K562 (cell line): ENCODE results near the gene RNF113B. TPM values are rescaled to one million over a fixed set of nuclear protein-coding genes. Genes with fewer than 3 reads are reported as not detected.

Experiments used
- ATAC-seq: fragments of 200-7000 bp; cut with Tn5 transposase; 3 replicates; pipeline ENCODE4 v1.9.1; 2020; ENCODE audit warnings: moderate library complexity
- BruUV-seq: library from RNA; stranded (reverse); fragments of 400-500 nt; replicated peaks from 2 replicates; lab custom pipeline; 2021; lab: Mats Ljungman, UMichigan
- CTCF ChIA-PET: fragments of 300-600 bp; formaldehyde crosslinking; extraction: SDS; loops from one replicate; lab custom pipeline; 2021; ENCODE audit warnings: low intra/inter-chr PET ratio; lab: Yijun Ruan, JAX
- POLR2A ChIA-PET: fragments of 300-600, 350-650 bp; sonication (Branson Sonifier 250); formaldehyde crosslinking; extraction: SDS; loops from one replicate; lab custom pipeline; 2021; ENCODE audit warnings: antibody characterized with exemption, inconsistent platforms; lab: Yijun Ruan, JAX
- DNase-seq, 4 experiments: peaks; one replicate each; pipeline versions ENCODE4 v3.0.0 to v3.0.0-alpha.2; 2011 to 2018; ENCODE audit warnings: low spot score in 3 of 4, mixed read lengths in 3 of 4; ENCODE audit errors: extremely low read depth in 1 of 4
- FAIRE-seq: peaks from 2 replicates; lab custom pipeline; 2011; peaks lifted over from hg19 to GRCh38; lab: Jason Lieb, UNC
- H2AFZ ChIP-seq: 2 replicates; pipeline ENCODE4 v1.6.0; 2011; ENCODE audit warnings: low read depth, low read length, control low read depth, inconsistent platforms
- H3K27ac ChIP-seq: fragments of 200-600 bp; 3 replicates; pipeline ENCODE4 v1.8.0; 2011; ENCODE audit warnings: low read depth, mild to moderate bottlenecking, control low read depth, inconsistent platforms, low read length, moderate library complexity, mixed read lengths; ENCODE audit errors: extremely low read depth
- H3K27me3 ChIP-seq, 2 experiments: fragments of 300-600 bp in 1 of 2; 2 replicates in 1 of 2; 3 replicates in 1 of 2; pipeline versions ENCODE4 v1.6.0 to v1.8.0; 2011; ENCODE audit warnings: inconsistent platforms in 2 of 2, low read length in 2 of 2, mild to moderate bottlenecking in 1 of 2, mixed read lengths in 1 of 2, moderate library complexity in 1 of 2; ENCODE audit not compliant: control insufficient read depth in 2 of 2, insufficient read depth in 2 of 2
- H3K36me3 ChIP-seq: fragments of 300-600 bp; 3 replicates; pipeline ENCODE4 v1.8.0; 2011; ENCODE audit warnings: mild to moderate bottlenecking, low read length, inconsistent platforms; ENCODE audit not compliant: control insufficient read depth, insufficient read depth
- H3K4me1 ChIP-seq, 2 experiments: fragments of 200-600 bp in 1 of 2; replicated peaks in 1 of 2; 2 replicates in 1 of 2; 3 replicates in 1 of 2; pipeline versions ENCODE4 v1.5.1 to v1.8.0; 2011; ENCODE audit warnings: inconsistent platforms in 2 of 2, low read length in 2 of 2, mild to moderate bottlenecking in 1 of 2, mixed read lengths in 1 of 2, moderate library complexity in 1 of 2; ENCODE audit not compliant: control insufficient read depth in 2 of 2, insufficient read depth in 2 of 2
- H3K4me2 ChIP-seq: 2 replicates; pipeline ENCODE4 v1.6.1; 2011; ENCODE audit warnings: low read length, control low read depth, inconsistent platforms, mixed read lengths; ENCODE audit not compliant: insufficient read depth
- H3K4me3 ChIP-seq: fragments of 200-600 bp; sonication (generic), shearing (Covaris generic); 2 replicates; pipeline ENCODE4 v1.5.1; 2016; ENCODE audit warnings: control low read depth, inconsistent platforms
- H3K79me2 ChIP-seq: fragments of 200-600 bp; 3 replicates; pipeline ENCODE4 v1.8.0; 2011; ENCODE audit warnings: low read length, inconsistent platforms; ENCODE audit not compliant: control insufficient read depth, insufficient read depth
- H3K9ac ChIP-seq, 2 experiments: 2 replicates each; pipeline versions ENCODE4 v1.6.0 to v1.6.1; 2011; ENCODE audit warnings: low read depth in 2 of 2, low read length in 2 of 2, control low read depth in 1 of 2, inconsistent platforms in 1 of 2, mild to moderate bottlenecking in 1 of 2, mixed read lengths in 1 of 2; ENCODE audit not compliant: insufficient read depth in 1 of 2
- H3K9me1 ChIP-seq: one replicate; pipeline ENCODE4 v1.6.0; 2011; ENCODE audit warnings: inconsistent platforms, mild to moderate bottlenecking, low read length, moderate library complexity; ENCODE audit not compliant: control insufficient read depth, insufficient read depth
- H3K9me3 ChIP-seq: replicated peaks from 2 replicates; pipeline ENCODE4 v1.5.1; 2011; ENCODE audit warnings: low read depth, low read length, inconsistent platforms; ENCODE audit not compliant: control insufficient read depth, insufficient read depth
- H4K20me1 ChIP-seq: replicated peaks from 2 replicates; pipeline ENCODE4 v1.6.1; 2011; ENCODE audit warnings: low read length, inconsistent platforms, mixed read lengths; ENCODE audit not compliant: control insufficient read depth, insufficient read depth
- BRCA1 ChIP-seq, 2 experiments: fragments of 450-650 bp in 1 of 2; sonication (generic) in 1 of 2; formaldehyde crosslinking in 1 of 2; IDR thresholded peaks; 2 replicates each; pipeline versions ENCODE4 v1.5.0 to v1.6.1; 2017 to 2020; ENCODE audit warnings: mild to moderate bottlenecking in 1 of 2, missing genetic modification reagents in 1 of 2
- CHD1 ChIP-seq: fragments of 200-600 bp; sonication (generic); IDR thresholded peaks from one replicate; pipeline ENCODE4 v1.6.1; 2012; ENCODE audit warnings: mild to moderate bottlenecking, moderate library complexity, low read length, inconsistent platforms
- HMGN3 ChIP-seq: IDR thresholded peaks from 2 replicates; pipeline ENCODE4 v1.6.1; 2011; ENCODE audit warnings: borderline replicate concordance, low read depth, mild to moderate bottlenecking, mixed read lengths, low read length; ENCODE audit not compliant: insufficient read length; ENCODE audit errors: extremely low read depth
- HNRNPLL ChIP-seq: fragments of 200-400 bp; formaldehyde crosslinking; IDR thresholded peaks from 2 replicates; pipeline ENCODE4 v1.6.1; 2017; ENCODE audit warnings: low read length, low read depth, mild to moderate bottlenecking; ENCODE audit not compliant: poor library complexity, severe bottlenecking
- LARP7 ChIP-seq: fragments of 450-650 bp; IDR thresholded peaks from 2 replicates; pipeline ENCODE4 v1.6.1; 2016
- NEUROD1 ChIP-seq: fragments of 150-350 bp; IDR thresholded peaks from 2 replicates; pipeline ENCODE4 v1.6.1; 2014; ENCODE audit warnings: borderline replicate concordance, low read length, low read depth; ENCODE audit not compliant: partially characterized antibody
- NONO ChIP-seq, 2 experiments: fragments of 200-400 bp in 1 of 2; fragments of 450-650 bp in 1 of 2; formaldehyde crosslinking in 1 of 2; IDR thresholded peaks; 2 replicates each; pipeline ENCODE4 v1.6.1; 2017; ENCODE audit warnings: low read depth in 2 of 2, mild to moderate bottlenecking in 2 of 2, moderate library complexity in 2 of 2, low read length in 1 of 2
- PHB2 ChIP-seq: fragments of 450-650 bp; IDR thresholded peaks from 2 replicates; pipeline ENCODE4 v1.6.1; 2017; ENCODE audit warnings: low read depth
- PHF8 ChIP-seq: fragments of 200-600 bp; sonication (generic); IDR thresholded peaks from 2 replicates; pipeline ENCODE4 v1.6.1; 2012; ENCODE audit warnings: mixed run types, mild to moderate bottlenecking, inconsistent platforms, low read length, moderate library complexity, borderline replicate concordance
- PTTG1 ChIP-seq: fragments of 450-650 bp; IDR thresholded peaks from 2 replicates; pipeline ENCODE4 v1.6.1; 2016; ENCODE audit warnings: low read depth, mild to moderate bottlenecking, missing genetic modification characterization, missing compliant biosample characterization
- SIN3B ChIP-seq: fragments of 450-650 bp; IDR thresholded peaks from 2 replicates; pipeline ENCODE4 v1.6.1; 2017; ENCODE audit warnings: low read depth, mild to moderate bottlenecking, moderate library complexity
- STAG1 ChIP-seq: sonication (generic); formaldehyde crosslinking; IDR thresholded peaks from 2 replicates; pipeline ENCODE4 v1.5.0; 2020; ENCODE audit warnings: missing genetic modification reagents, borderline replicate concordance
- TRIM24 ChIP-seq, 2 experiments: fragments of 450-650 bp; IDR thresholded peaks; 2 replicates each; pipeline ENCODE4 v1.6.1; 2016
- ZFP36 ChIP-seq: fragments of 150-350 bp; IDR thresholded peaks from 2 replicates; pipeline ENCODE4 v1.6.1; 2018; ENCODE audit warnings: low read length, low read depth; ENCODE audit not compliant: partially characterized antibody
- ZNF224 ChIP-seq: sonication (generic); formaldehyde crosslinking; IDR thresholded peaks from 2 replicates; pipeline ENCODE4 v1.8.0; 2022; ENCODE audit warnings: mild to moderate bottlenecking, missing genetic modification reagents
- ZNF3 ChIP-seq: fragments of 250-450 bp; sonication (Bioruptor Pico); IDR thresholded peaks from 2 replicates; pipeline ENCODE4 v1.5.0; 2021; ENCODE audit warnings: mild to moderate bottlenecking, moderate library complexity
- ZNF644 ChIP-seq: fragments of 200-800 bp; sonication (Bioruptor generic); IDR thresholded peaks from 2 replicates; pipeline ENCODE4 v1.6.1; 2016; ENCODE audit warnings: low read depth, missing genetic modification characterization, missing compliant biosample characterization
- ZNF695 ChIP-seq: fragments of 450-650 bp; formaldehyde crosslinking; IDR thresholded peaks from 2 replicates; pipeline ENCODE4 v1.4.0; 2020; ENCODE audit warnings: mild to moderate bottlenecking, moderate library complexity
- ZNF785 ChIP-seq: fragments of 250-450 bp; sonication (Bioruptor Pico); IDR thresholded peaks from 2 replicates; pipeline ENCODE4 v1.4.0; 2020; ENCODE audit warnings: mild to moderate bottlenecking
- ZNF79 ChIP-seq: fragments of 250-450 bp; sonication (Bioruptor Pico); IDR thresholded peaks from 2 replicates; pipeline ENCODE4 v1.4.0; 2020; ENCODE audit warnings: low read depth, mild to moderate bottlenecking, moderate library complexity
- ZSCAN29 ChIP-seq: fragments of 450-650 bp; IDR thresholded peaks from 2 replicates; pipeline ENCODE4 v1.6.1; 2017
- WGBS: fragments of 100-300 bp; shearing (Covaris generic); methylation state at CpG from one replicate; pipeline ENCODE4 v1.1.6; 2016; ENCODE audit warnings: low coverage, mixed read lengths; ENCODE audit not compliant: insufficient coverage; ENCODE audit errors: missing lambda C conversion rate; 5-methylcytosine and 5-hydroxymethylcytosine counted together
- in situ Hi-C: fragments of 300-500 bp; cut with MboI; formaldehyde crosslinking; loops from 4 replicates; pipeline ENCODE4 v1.15.0; 2018; ENCODE audit warnings: inconsistent platforms, mixed read lengths
- intact Hi-C: fragments of 100-400 bp; cut with micrococcal nuclease; formaldehyde crosslinking; loops from 2 replicates; pipeline ENCODE4 v1.14.2; 2022
- polyA plus RNA-seq, 8 experiments: library from polyadenylated mRNA; depleted of rRNA in 4 of 8; stranded (reverse) in 5 of 8; unstranded in 3 of 8; fragments of >200 nt; fragmentation: Nextera tagmentation in 2 of 8; fragmentation: Illumina TruSeq in 1 of 8; extraction: Ambion mirVana in 2 of 8; extraction: Trizol in 1 of 8; gene quantifications; 2 replicates each; pipeline versions ENCODE4 v1.2.1 to v1.2.3, GENCODE V29; 2011 to 2014; ENCODE audit warnings: inconsistent platforms in 1 of 8, missing spikeins in 1 of 8
- total RNA-seq, 7 experiments: library from RNA; depleted of rRNA in 6 of 7; stranded (reverse); fragments of >200 nt in 6 of 7; fragmentation: Illumina TruSeq in 2 of 7; extraction: Trizol in 2 of 7; gene quantifications; 2 replicates each; pipeline versions ENCODE4 v1.2.1 to v1.2.3, GENCODE V29; 2011 to 2021; ENCODE audit warnings: low replicate concordance in 1 of 7

Gene RNF113B
- total and polyA plus RNA-seq, 9 of the 15 experiments (the other 6 are each of a cell fraction or from before 2014, with no cell fraction given) = 0.09 TPM; not detected in 8

- TF ChIP-seq PHB2 (no peak), TRIM24 (IDR thresholded peaks at IDR 0.05) (no peak), ZNF3 (CRISPR knock-in tag) (no peak), ZSCAN29 (no peak), PHF8 (no peak)
These were observed 14.1 kb downstream of the RNF113B start (continued) for GRCh38 chr13:98162935-98163334.

- no TSS peak for BruUV-seq
- POLR2A ChIA-PET = no interaction called here
- CTCF ChIA-PET = no interaction called here
- H3K4me1 ChIP-seq = no peaks in the 10 kb centered on the region
- no peaks in the 10 kb centered on the region for H3K27me3 ChIP-seq
- no peak for DNase-seq
- H3K9me3 ChIP-seq = no peaks in the 10 kb centered on the region
- WGBS = 0% methylated on average over 2 of the region's 5 CpGs
- no peak overlapping the region for H3K4me3 ChIP-seq
- H3K27ac ChIP-seq = no peak overlapping the region
- no peaks in the 10 kb centered on the region for H3K36me3 ChIP-seq
- intact Hi-C loops (no loop called here), in situ Hi-C loops (no loop called here)
- H4K20me1 ChIP-seq = no peaks in the 10 kb centered on the region
- H2AFZ ChIP-seq = no peak overlapping the region
- no peak for FAIRE-seq
- no peak for ATAC-seq
- no peaks in the 10 kb centered on the region for H3K79me2 ChIP-seq
- no peak overlapping the region for H3K4me2 ChIP-seq
- no peaks in the 10 kb centered on the region for H3K9me1 ChIP-seq
- no peak overlapping the region for H3K9ac ChIP-seq
- TF ChIP-seq ZNF224 (no peak), NONO (IDR thresholded peaks at IDR 0.05; ENCODE audit: low read depth in 2 of 2, low read length in 1 of 2) (no peak), ZNF644 (tag) (no peak), SIN3B (no peak), ZNF785 (no peak), ZNF79 (CRISPR knock-in tag) (no peak), NEUROD1 (no peak), HNRNPLL (no peak), ZFP36 (no peak), PTTG1 (tag) (no peak), CHD1 (no peak), HMGN3 (no peak), BRCA1 (IDR thresholded peaks at IDR 0.05) (no peak), BRCA1 (CRISPR knock-in tag; IDR thresholded peaks at IDR 0.05) (no peak), ZNF695 (CRISPR knock-in tag) (no peak), LARP7 (no peak), STAG1 (CRISPR knock-in tag) (no peak)
These were observed 18.7 kb downstream of the RNF113B start for GRCh38 chr13:98158172-98158899.
